Pancreas (tissue), 10 donors: Measurements from ENCODE around the gene FAM149B1. TPM values are rescaled to one million over a fixed set of nuclear protein-coding genes. Genes with fewer than 3 reads are reported as not detected.
"Not testable (repeated sequence)": the region's sequence is repeated elsewhere in the genome, so short reads cannot be mapped to it uniquely, and the experiment has no call there.

Experiments used
- ATAC-seq, 4 donors: fragments of 200-7000 bp; cut with Tn5 transposase; one replicate each; pipeline versions ENCODE4 v1.8.0 to v1.9.1; 2020; ENCODE audit warnings: mild to moderate bottlenecking in 4 of 4, moderate library complexity in 4 of 4
- DNase-seq, 6 donors: peaks; one replicate each; pipeline ENCODE4 v3.0.0-alpha.2; 2020
- FAIRE-seq: peaks from 2 replicates; lab custom pipeline; 2012; peaks lifted over from hg19 to GRCh38; lab: Jason Lieb, UNC
- H3K27ac ChIP-seq, 4 donors: fragments of 200-600 bp; sonication (generic); 1 replicate in 3 of 4; 2 replicates in 1 of 4; pipeline versions ENCODE4 v1.5.0 to v1.8.0; 2020
- H3K27me3 ChIP-seq, 4 donors: fragments of 200-600 bp; one replicate each; pipeline ENCODE4 v1.8.0; 2021
- H3K36me3 ChIP-seq, 3 donors: fragments of 200-600 bp; sonication (generic) in 1 of 3; one replicate each; pipeline versions ENCODE4 v1.5.0 to v1.8.0; 2020 to 2021
- H3K4me1 ChIP-seq, 3 donors: fragments of 200-600 bp; one replicate each; pipeline ENCODE4 v1.8.0; 2021
- H3K4me3 ChIP-seq, 4 donors: fragments of 200-600 bp; sonication (generic) in 2 of 4; one replicate each; pipeline versions ENCODE4 v1.5.0 to v1.8.0; 2020 to 2021
- H3K9me3 ChIP-seq, 4 donors: fragments of 200-600 bp; one replicate each; pipeline ENCODE4 v1.8.0; 2021
- WGBS, 2 donors: extraction: QIAGEN DNeasy Blood & Tissue Kit; methylation state at CpG; one replicate each; pipeline ENCODE4 v1.1.7; 2013; 5-methylcytosine and 5-hydroxymethylcytosine counted together
- intact Hi-C, 3 donors: fragments of 100-400 bp; cut with DNase I; formaldehyde crosslinking; loops; one replicate each; pipeline versions ENCODE4 v1.11.1 to v1.14.2; 2022
- polyA plus RNA-seq, 2 donors: library from polyadenylated mRNA; stranded (reverse); fragments of 200-250 nt; gene quantifications; one replicate each; pipeline ENCODE4 v1.2.3, GENCODE V29; 2013
- total RNA-seq, 6 donors: library from RNA; stranded (reverse); fragmentation: NEBNext Ultra II Directional in 4 of 6; extraction: Animal tissue kit (Norgen Biotek cat#: 25700) in 4 of 6; gene quantifications; one replicate each; pipeline versions ENCODE4 v1.2.1 to v1.2.4, GENCODE V29; 2021 to 2023
- TF ChIP-seq, protein P1 (sequence below), 4 donors: fragments of 200-600 bp; sonication (generic) in 3 of 4; IDR thresholded peaks; one replicate each; pipeline versions ENCODE4 v1.5.0 to v1.8.0; 2021; ENCODE audit warnings: antibody characterized with exemption in 4 of 4
- donor health status: healthy with polysubstance abuse.
- donor health status: DM: no; HTN: no; CAD: no; lungs with moderate emphysema.
- donor health status: DM: no; HTN: no; CAD: no.
- donor health status: control.
- donor health status: control.
- donor health status: Bipolar disorder and iron deficiency.
- donor health status: DM: yes; HTN: yes; CAD: no.
- donor health status: DM: no; HTN: no; CAD: no.
- donor health status: DM: no; HTN: no; CAD: no.
- donor health status: DM: yes; HTN: yes; CAD: no.

The FAM149B1 gene
- total and polyA plus RNA-seq, 8 donors, result 6.6 to 15.8 (median 8.7) TPM

DNA sequence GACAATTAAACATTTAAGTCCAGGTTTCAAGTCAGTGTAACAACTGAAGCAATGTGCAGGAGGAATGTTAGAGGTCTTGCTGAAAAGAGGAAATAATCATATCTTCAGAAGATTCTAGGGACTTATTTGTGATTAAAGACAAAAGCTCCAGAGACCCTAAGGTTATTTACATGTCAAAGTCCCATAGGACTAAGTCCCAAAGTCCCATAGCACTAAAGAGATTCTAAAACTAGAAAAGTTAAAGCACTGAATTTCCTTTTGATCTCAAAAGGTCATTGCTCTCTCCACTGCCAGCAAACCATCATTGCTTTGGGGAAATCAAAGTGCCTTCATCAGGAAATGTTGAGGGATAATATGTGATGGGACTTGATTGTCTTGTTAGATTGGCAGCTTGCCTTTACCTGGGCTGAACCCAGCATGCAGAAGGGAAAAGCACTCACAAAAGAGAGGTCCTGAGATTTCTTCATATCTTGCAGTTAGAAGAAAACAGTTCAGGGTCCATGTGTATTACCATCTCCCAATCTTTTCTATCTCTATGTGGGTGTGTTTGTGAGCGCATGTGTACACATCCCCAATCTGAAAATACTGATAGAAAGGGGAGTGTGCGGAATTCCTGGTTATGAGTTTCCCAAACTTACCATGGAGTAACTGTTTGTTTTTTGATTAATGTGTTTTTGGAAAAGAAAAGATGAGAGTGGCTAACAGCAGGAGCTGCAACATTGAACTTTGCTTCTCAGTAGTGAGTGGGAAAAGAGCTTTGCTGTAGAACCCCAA, 35.8 kb upstream of the FAM149B1 start:
- no peaks in the 10 kb centered on the region for H3K4me1 ChIP-seq
- no peaks in the 10 kb centered on the region for H3K9me3 ChIP-seq
- intact Hi-C loops, result no loop called here
- ATAC-seq, result no peak
- H3K36me3 ChIP-seq, result peaks cover 0 to 62% (median 32%) of the 10 kb centered on the region in 3 donors
- TF ChIP-seq, protein P1, sequence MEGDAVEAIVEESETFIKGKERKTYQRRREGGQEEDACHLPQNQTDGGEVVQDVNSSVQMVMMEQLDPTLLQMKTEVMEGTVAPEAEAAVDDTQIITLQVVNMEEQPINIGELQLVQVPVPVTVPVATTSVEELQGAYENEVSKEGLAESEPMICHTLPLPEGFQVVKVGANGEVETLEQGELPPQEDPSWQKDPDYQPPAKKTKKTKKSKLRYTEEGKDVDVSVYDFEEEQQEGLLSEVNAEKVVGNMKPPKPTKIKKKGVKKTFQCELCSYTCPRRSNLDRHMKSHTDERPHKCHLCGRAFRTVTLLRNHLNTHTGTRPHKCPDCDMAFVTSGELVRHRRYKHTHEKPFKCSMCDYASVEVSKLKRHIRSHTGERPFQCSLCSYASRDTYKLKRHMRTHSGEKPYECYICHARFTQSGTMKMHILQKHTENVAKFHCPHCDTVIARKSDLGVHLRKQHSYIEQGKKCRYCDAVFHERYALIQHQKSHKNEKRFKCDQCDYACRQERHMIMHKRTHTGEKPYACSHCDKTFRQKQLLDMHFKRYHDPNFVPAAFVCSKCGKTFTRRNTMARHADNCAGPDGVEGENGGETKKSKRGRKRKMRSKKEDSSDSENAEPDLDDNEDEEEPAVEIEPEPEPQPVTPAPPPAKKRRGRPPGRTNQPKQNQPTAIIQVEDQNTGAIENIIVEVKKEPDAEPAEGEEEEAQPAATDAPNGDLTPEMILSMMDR (IDR thresholded peaks at IDR 0.05), result no peak
- no peak overlapping the region for H3K4me3 ChIP-seq
- WGBS, 2 donors, result 86 to 91% methylated on average over 2 of the region's 2 CpGs
- FAIRE-seq, result no peak
- DNase-seq, result no peak
- H3K27ac ChIP-seq, result no peak overlapping the region
- no peaks in the 10 kb centered on the region for H3K27me3 ChIP-seq

DNA sequence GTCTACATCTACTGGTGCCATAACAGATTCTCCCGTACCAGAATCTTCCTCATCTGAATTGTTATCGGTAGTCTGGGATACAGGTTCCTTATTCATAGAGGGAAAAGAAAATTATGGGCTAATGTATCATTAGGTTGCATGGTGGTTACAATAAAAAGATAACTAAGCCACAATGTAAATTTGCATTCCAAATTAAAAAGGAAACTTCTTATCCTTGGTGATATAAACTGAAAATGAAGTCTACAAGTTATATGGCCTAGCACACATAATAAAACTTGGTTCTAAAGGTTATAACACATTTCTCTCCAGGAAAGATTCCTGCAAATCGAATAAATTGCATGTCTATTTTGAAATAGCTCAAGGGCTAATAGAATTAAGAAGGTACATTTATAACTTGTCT, 33.2 kb upstream of the FAM149B1 start:
- H3K36me3 ChIP-seq, result peaks cover 3 to 86% (median 24%) of the 10 kb centered on the region in 3 donors
- no peak overlapping the region for H3K27ac ChIP-seq
- no peaks in the 10 kb centered on the region for H3K9me3 ChIP-seq
- no peaks in the 10 kb centered on the region for H3K27me3 ChIP-seq
- DNase-seq (no peak), ATAC-seq (no peak), FAIRE-seq (peak; percentile 17)
- WGBS, 2 donors, result 86 to 90% methylated on average over 3 of the region's 3 CpGs
- TF ChIP-seq, protein P1 (IDR thresholded peaks at IDR 0.05), result no peak
- H3K4me1 ChIP-seq, result no peaks in the 10 kb centered on the region
- no peak overlapping the region for H3K4me3 ChIP-seq
- intact Hi-C loops, result no loop called here

DNA sequence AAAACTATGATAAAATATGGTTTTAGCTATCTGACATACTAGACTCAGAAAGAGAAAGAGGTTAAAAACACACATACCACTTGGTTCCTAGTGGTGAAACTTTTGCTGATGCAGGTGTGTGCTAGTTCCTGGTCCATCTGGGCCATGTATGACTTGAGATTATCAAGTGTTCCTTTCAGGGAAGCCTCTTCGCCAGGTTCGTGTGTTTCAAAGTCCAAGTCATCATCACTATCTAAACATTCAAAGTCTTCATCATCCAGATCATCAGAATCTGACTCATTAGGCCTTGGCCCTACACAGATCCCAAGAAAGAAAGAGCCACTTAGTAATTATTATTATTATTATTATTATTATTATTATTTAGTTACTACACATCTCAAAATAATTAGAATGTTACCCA, 31.3 kb upstream of the FAM149B1 start:
- Histone ChIP-seq H3K4me1 (no peaks in the 10 kb centered on the region), H3K27me3 (no peaks in the 10 kb centered on the region), H3K4me3 (no peak overlapping the region), H3K27ac (no peak overlapping the region), H3K9me3 (no peaks in the 10 kb centered on the region), H3K36me3 (peaks cover 3 to 73% (median 27%) of the 10 kb centered on the region in 3 donors)
- FAIRE-seq (no peak), DNase-seq (no peak), ATAC-seq (no peak)
- intact Hi-C loops, result no loop called here
- WGBS, 2 donors, result 76 to 89% methylated on average over 2 of the region's 2 CpGs
- TF ChIP-seq, protein P1 (IDR thresholded peaks at IDR 0.05), result no peak

DNA sequence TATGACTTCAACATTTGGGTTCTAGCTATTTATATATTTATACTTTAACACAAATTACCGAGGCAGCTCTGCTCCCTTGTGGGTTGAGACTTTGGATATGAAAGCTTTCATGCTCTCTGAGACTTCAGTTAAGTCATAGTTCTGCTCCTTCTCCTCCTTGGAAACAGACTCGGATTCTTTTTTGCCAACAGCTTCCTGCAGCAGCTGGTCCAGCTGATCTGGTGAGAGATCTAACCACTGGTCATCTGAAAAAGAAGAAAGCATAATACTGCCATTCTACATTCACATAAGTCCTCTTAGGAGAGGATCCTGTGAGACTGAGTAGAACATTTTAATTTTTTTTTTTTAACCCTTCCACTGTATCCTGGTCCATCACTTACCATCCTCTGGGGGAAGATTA, 28.7 kb upstream of the FAM149B1 start:
- no peaks in the 10 kb centered on the region for H3K9me3 ChIP-seq
- no peak overlapping the region for H3K27ac ChIP-seq
- no peak for FAIRE-seq
- peaks cover 3 to 72% (median 29%) of the 10 kb centered on the region in 3 donors for H3K36me3 ChIP-seq
- no peaks in the 10 kb centered on the region for H3K27me3 ChIP-seq
- intact Hi-C loops, result no loop called here
- ATAC-seq, result no peak
- no peak overlapping the region for H3K4me3 ChIP-seq
- no peak for DNase-seq
- TF ChIP-seq, protein P1 (IDR thresholded peaks at IDR 0.05), result no peak
- WGBS, 2 donors, result 68 to 87% methylated on average over 2 of the region's 2 CpGs
- no peaks in the 10 kb centered on the region for H3K4me1 ChIP-seq

DNA sequence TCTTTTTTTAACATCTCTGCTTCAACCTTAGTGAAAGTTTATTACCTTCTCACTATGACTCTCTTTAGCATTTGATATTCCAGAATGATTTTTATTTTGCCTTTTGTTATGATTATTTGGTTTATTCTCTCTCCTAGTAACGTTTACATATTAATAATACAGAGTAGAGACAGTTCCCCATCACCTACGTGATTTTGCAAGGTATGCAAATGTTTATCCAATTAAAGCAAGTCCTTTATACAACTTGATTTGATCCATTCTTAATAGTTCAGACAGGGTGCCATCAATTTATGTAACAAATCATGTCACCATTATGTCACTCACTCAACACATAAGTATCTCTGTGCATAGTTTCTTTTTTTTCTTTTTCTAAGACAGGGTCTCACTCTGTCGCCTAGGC, 26.3 kb upstream of the FAM149B1 start:
- Histone ChIP-seq H3K4me3 (no peak overlapping the region), H3K4me1 (no peaks in the 10 kb centered on the region), H3K27ac (no peak overlapping the region), H3K9me3 (no peaks in the 10 kb centered on the region), H3K36me3 (peaks cover 3 to 72% (median 14%) of the 10 kb centered on the region in 3 donors), H3K27me3 (no peaks in the 10 kb centered on the region)
- FAIRE-seq (no peak), ATAC-seq (no peak), DNase-seq (no peak)
- intact Hi-C loops, result no loop called here
- TF ChIP-seq, protein P1 (IDR thresholded peaks at IDR 0.05), result no peak
- WGBS, 2 donors, result 85 to 90% methylated on average over 3 of the region's 3 CpGs

DNA sequence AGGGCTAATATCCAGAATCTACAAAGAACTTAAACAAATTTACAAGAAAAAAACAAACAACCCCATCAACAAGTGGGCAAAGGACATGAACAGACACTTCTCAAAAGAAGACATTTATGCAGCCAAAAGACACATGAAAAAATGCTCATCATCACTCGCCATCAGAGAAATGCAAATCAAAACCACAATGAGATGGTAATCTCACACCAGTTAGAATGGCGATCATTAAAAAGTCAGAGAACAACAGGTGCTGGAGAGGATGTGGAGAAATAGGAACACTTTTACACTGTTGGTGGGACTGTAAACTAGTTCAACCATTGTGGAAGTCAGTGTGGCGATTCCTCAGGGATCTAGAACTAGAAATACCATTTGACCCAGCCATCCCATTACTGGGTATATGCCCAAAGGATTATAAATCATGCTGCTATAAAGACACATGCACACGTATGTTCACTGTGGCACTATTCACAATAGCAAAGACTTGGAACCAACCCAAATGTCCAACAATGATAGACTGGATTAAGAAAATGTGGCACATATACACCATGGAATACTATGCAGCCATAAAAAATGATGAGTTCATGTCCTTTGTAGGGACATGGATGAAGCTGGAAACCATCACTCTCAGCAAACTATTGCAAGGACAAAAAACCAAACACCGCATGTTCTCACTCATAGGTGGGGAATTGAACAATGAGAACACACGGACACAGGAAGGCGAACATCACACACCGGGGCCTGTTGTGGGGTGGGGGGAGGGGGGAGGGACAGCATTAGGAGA, 17.1 kb upstream of the FAM149B1 start:
- peaks cover 0 to 56% (median 10%) of the 10 kb centered on the region in 3 donors for H3K36me3 ChIP-seq
- intact Hi-C loops, DNase-seq, H3K27me3 ChIP-seq, ATAC-seq, H3K27ac ChIP-seq, H3K9me3 ChIP-seq, H3K4me3 ChIP-seq, H3K4me1 ChIP-seq, FAIRE-seq: not testable (repeated sequence)
- 75 to 99% methylated on average over 7 of the region's 8 CpGs for WGBS, 2 donors
